Mammary epithelial cell (primary cell): ENCODE results near the gene HFE.

Experiments used
- CTCF ChIP-seq, 2 donors: IDR thresholded peaks in 1 of 2; conservative IDR thresholded peaks in 1 of 2; 2 replicates each; pipeline ENCODE4 v1.5.1; 2011 to 2012; ENCODE audit warnings: inconsistent platforms in 2 of 2, low read length in 2 of 2, mild to moderate bottlenecking in 2 of 2, control low read depth in 1 of 2, low read depth in 1 of 2; ENCODE audit not compliant: insufficient read depth in 1 of 2; ENCODE audit errors: extremely low read depth in 1 of 2
- EZH2 ChIP-seq: IDR thresholded peaks from 2 replicates; pipeline ENCODE4 v1.6.1; 2012; ENCODE audit warnings: low read length, inconsistent platforms, borderline replicate concordance

DNA sequence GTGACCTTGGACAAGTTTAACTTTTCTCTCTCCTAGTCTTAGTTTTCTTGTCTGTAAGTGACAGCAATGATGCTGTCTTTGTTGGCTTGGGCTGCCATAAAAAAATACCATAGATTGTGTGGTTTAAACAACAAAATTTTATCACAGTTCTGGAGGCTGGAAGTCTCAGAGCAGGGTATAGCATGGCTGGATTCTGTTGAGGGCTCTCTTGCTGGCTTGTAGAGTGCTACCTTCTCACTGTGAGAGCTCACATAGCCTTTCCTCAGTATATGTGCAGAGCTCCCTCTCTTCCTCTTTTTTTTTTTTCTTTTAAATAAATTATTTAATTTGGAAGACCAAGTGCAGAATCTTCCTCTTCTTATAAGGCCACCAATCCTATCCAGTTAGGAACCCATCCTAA, 26.3 kb downstream of the HFE start:
- TF ChIP-seq CTCF (conservative IDR thresholded peaks at IDR 0.05 in 1 of 2, IDR thresholded peaks at IDR 0.05 in 1 of 2; ENCODE audit: extremely low read depth in 1 of 2, insufficient read depth in 1 of 2, low read depth in 1 of 2, low read length in 2 of 2) (no peak), EZH2 (no peak)
